Measurements from ENCODE around the gene TOX3.

DNA sequence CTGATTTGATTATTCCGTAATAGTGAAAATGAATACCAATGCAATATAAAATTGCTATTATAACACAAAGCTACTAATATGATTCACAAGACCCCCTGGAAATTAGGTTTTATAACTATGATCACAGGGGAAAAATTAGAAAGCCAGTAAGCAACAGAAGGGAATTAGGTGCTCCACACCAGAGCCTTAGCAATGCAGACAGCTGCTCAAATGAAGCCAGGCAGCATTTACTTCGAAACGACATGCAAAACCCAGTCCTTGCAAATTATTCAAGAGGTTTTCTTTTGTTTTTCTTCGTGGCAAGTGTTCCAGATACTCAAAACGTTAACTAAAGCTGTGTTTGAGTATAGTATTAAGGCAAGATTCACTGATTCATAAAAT lies 47.9 kb downstream of the TOX3 start:
- TF ChIP-seq, protein P1, sequence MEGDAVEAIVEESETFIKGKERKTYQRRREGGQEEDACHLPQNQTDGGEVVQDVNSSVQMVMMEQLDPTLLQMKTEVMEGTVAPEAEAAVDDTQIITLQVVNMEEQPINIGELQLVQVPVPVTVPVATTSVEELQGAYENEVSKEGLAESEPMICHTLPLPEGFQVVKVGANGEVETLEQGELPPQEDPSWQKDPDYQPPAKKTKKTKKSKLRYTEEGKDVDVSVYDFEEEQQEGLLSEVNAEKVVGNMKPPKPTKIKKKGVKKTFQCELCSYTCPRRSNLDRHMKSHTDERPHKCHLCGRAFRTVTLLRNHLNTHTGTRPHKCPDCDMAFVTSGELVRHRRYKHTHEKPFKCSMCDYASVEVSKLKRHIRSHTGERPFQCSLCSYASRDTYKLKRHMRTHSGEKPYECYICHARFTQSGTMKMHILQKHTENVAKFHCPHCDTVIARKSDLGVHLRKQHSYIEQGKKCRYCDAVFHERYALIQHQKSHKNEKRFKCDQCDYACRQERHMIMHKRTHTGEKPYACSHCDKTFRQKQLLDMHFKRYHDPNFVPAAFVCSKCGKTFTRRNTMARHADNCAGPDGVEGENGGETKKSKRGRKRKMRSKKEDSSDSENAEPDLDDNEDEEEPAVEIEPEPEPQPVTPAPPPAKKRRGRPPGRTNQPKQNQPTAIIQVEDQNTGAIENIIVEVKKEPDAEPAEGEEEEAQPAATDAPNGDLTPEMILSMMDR (IDR thresholded peaks at IDR 0.05; ENCODE audit: low read length) = no peak
- no peak for TF ChIP-seq EZH2 (IDR thresholded peaks at IDR 0.05; ENCODE audit: borderline replicate concordance, low read length)

Measured in OCI-LY1 (cell line).